Measurements from ENCODE around the gene RTKN.
"Not testable (repeated sequence)": the region's sequence is repeated elsewhere in the genome, so short reads cannot be mapped to it uniquely, and the experiment has no call there.

RTKN gene

DNA sequence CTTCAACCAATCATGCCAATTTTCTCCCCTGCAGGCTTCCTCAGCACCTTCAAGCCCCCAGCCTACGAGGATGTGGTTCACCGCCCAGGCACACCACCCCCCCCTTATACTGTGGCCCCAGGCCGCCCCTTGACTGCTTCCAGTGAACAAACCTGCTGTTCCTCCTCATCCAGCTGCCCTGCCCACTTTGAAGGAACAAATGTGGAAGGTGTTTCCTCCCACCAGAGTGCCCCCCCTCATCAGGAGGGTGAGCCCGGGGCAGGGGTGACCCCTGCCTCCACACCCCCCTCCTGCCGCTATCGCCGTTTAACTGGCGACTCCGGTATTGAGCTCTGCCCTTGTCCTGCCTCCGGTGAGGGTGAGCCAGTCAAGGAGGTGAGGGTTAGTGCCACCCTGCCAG is 18.4 kb upstream of the RTKN start:
- DNase-seq: not testable (repeated sequence)

DNA sequence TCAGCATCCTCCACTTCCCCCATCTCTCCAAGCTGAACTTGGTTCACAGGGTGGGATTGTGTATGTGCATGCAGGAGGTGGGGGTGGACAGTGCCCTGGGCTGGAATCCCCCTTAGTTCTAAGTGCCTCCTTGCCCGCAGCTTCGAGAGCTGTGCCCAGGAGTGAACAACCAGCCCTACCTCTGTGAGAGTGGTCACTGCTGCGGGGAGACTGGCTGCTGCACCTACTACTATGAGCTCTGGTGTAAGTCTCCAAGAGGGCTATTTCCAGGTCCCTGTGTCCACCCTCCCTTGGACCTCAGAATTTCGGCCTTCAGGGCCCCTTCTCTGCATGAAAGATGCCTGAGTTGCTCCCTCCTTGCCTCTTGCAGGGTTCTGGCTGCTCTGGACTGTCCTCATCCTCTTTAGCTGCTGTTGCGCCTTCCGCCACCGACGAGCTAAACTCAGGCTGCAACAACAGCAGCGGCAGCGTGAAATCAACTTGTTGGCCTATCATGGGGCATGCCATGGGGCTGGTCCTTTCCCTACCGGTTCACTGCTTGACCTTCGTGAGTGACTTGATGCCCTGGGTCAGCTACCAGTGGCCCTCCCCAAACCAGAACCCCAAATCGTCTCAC is 17.9 kb upstream of the RTKN start:
- not testable (repeated sequence) for DNase-seq

DNA sequence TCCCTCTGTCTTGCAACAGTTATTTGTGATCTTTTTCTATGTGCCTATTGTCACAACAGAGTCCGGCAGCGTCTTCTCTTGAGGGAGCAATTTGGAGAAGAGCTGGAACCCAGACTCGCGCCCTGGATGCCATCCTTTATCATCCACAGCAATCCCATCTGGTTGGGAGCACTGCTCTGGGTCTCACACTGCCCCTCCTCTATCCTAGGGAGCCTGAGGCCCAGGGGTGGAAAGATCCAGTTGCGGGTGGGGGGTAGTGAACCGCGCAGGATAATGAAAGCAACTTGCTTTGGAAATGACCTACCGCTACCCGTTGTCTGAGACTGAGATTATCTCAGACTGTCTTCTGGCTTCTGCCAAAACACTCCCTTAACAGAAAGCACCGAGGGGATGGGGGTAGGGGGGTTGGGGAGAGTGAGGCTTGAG is 17.2 kb upstream of the RTKN start:
- DNase-seq: no peak

DNA sequence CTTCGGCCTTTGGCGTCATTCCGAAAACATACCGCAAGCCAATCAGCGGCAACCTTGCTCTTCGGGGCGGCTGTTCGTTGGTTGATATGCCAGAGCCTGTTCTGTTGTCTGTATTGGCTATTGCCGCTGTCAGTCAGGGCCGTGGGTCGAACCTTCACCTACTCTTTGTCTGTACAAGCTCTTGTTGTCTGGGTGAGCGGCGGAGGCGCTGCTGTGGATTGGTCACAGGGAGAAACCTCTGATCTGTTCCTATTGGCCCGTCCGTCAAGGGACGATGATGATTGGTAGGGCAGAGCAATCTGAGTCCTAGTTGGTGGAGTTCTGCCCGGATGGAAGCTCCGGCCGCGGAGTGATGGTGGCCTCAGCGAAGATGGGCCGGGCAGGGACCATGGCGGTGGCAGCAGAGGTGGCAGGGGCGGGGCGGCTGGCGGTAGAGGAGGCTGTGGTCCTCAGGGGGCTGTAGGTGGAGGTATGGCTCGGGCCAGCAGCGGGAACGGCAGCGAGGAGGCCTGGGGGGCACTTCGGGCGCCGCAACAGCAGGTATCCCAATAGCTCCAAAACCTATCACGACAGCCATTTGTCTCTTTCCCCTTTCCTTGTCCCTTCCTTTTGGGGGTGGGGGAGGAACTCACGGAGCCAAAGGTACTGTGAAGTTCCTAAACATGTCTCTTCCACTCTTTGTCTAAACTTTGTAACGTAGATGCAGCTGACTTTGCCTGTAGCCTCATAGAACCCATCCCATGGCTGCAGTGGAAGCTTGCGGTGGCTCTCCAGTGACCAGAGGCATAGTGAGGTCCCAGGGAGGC is 16.6 kb upstream of the RTKN start, which contains the start of gene WBP1:
Gene WBP1 (plus strand): TSS at position 307 of the 806 bp plus-strand sequence. CDS start 165 bp downstream, at position 472.
- DNase-seq: peak; percentile 99

DNA sequence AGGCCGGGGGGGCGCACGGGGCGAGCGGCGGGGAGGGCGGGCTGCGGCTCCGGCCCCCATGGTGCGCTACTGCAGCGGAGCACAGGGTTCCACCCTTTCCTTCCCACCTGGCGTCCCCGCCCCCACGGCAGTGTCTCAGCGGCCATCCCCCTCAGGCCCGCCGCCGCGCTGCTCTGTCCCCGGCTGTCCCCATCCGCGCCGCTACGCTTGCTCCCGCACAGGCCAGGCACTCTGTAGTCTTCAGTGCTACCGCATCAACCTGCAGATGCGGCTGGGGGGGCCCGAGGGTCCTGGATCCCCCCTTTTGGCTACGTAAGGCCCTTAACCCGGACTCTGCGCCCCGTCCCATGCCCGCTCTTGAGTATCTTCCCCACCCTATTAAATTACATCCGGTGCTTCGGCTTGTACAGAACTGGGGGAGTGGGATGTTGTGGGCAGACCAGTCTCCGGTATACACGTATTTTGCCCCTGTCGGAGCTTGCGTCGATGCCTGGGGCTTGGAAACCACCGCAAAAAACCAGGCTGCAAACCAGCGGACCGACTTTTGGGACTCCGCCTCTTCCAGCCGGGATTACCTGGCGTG is 15.9 kb upstream of the RTKN start:
- DNase-seq: peak; percentile 85

DNA sequence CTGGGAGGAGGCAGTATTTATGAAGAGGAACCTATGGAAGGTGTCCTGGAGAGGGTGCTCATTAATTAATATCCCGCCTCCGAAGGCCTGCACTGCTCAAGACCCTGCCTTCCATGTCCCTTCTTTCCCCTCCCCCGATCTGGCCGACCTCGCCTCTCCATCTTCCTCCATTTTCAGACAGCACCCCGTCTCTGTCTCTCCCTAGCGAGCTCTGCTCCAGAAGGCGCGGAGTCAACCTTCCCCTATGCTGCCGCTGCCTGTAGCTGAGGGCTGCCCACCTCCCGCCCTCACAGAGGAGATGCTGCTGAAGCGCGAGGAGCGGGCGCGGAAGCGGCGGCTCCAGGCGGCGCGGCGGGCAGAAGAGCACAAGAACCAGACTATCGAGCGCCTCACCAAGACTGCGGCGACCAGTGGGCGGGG is 15.4 kb upstream of the RTKN start:
- DNase-seq: no peak

DNA sequence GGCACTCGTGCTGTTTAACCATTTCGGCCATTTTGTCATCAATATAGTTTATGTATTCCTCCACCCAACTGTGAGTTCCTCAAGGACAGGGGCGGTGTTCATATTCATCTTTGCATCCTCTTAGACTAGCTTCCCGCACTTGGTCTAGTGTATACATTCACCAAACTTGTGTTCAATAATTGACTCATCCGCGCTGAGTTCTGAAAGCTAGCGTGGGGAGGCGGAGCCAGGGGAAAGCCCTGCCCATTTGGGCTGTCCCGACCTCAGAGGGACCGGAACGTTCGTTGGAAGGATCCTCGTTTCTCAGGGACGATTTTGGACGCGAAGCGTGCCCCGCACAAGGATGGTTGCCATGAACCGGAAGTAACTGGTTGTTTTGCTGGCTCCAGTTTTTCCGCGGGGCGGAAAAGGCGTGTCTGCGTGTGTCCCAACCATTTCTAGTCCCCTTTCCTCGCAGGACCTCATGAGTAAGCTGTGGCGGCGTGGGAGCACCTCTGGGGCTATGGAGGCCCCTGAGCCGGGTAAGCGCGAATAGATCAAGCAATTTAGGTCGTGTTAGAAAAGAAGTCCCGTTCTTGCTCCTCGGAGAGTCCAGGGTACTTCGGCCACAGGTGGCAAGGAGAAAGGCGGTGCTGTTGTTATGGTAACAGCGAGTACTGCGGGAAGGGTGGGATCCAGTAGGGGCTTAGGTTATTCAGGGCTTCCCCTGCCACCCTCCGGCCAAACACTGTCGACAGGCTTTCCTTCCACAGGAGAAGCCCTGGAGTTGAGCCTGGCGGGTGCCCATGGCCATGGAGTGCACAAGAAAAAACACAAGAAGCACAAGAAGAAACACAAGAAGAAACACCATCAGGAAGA is 13.1 kb upstream of the RTKN start, which contains the start of gene INO80B:
Gene INO80B (plus strand): TSS at position 434 of the 858 bp plus-strand sequence. CDS start 30 bp downstream, at position 464.
- peak; percentile 97 for DNase-seq

DNA sequence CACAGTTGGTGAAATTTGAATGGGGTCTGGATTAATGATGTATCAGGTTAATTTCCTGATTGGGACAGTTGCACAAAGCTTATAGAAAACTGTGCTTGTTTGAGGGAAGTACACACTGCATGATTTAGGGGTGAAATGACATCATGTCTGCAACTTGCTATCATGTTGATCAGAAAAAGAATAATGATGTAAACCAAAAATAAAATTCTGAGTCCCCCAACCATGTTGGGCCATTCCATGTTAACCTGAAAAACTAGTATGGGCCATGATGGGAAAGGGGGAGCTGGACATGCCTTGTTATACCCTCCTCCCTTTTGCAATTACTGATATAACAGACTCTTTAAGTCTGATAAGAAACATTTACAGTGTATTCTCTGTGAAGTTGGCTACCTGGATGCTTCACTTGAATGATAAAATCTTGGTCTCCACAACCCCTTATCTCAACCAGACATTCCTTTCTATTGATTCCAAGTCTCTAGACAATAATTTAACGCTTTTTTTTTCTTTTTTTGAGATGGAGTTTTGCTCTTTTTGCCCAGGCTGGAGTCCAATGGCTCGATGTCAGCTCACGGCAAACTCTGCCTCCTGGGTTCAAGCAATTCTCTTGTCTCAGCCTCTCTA is 8.9 kb upstream of the RTKN start:
- DNase-seq: no peak

DNA sequence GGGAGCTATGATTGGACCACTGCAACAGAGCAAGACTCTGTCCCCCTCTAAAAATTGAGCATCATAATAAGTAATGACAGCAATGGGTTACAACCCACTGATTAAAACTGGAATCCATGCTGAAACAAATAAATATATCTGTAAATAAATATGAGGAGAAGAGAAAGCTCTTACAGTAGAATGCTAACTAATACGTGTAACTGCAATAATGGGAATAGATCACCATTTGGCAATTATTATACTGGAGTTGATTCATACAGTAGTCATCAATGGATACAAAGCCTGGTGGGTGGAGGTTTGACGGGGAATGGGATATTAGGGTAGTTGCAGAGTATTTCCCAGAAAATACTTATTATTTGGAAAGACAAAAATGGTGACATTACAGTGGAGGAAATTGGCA is 7.0 kb upstream of the RTKN start:
- DNase-seq: no peak

DNA sequence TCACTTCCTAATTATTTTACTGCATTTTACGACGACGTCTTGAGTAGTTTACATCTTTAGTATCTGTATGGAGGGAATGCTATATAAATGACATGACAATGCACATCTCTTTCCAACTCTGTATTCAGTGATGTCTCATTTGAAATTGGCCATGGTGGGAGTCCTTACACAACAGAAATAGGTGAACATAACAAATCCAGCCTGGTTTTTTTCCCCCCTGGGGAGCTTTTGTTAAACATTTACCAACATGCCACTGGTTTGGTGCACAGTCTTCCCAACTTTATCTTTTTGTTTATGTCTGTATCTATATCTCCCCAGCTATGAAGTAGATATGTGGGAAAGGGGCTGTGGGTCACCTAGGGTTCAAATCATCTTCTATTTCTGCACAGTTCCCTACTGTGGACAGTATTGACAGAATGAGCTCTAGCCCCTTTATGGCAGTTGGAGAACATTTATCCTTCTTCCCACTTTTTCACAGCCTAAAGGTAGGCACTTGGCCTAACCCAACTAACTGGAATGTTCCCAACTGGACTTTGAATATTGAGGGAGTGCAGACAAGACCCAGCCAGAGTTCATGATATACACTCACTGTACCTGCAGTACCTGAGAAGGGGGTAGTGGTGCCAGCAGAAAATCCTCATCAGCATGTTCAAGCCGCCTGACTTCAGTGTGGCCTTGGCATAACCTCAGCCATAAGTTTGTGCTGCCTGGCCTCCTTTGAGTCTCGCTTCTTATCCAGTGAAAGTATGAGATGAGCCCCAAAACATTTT is 5.7 kb upstream of the RTKN start:
- DNase-seq: no peak

DNA sequence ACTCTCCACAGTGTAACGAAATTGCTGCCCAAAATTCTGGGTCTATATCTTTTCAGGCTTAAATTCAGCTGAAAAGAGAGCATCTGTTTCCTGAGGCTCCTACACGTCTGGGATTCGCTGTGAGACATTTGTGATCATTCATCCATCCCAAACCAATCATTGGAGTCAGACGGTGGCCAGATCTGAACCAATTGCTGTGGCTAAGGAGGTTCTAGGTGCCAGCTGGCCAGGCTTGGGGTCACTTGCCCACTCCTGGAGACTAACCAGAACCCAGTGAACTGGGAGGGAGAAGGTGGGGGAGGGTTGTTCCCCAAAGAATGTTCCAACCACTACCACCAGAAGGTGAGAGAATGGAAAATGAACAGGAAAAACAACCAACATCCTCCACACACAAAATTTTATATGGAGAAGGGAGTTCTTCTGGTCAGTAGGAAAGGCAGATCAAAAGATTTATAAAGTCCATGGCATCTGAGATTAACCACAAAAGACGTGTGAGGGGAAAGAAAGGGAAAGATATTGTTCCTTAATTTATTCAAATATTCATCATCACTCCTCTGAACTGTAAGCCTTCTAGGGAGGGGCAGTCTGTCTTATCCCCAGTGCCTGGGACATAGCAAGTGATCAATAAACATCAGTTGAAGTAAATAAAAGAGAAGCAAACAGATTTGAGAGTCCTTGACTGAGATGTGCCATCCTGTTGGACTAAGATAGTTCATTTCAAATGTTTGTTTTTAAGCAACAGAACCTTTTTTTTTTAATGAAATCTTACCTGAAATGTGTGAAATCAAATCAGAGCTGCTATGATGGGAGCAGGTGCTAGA is 3.0 kb upstream of the RTKN start:
- no peak for DNase-seq

DNA sequence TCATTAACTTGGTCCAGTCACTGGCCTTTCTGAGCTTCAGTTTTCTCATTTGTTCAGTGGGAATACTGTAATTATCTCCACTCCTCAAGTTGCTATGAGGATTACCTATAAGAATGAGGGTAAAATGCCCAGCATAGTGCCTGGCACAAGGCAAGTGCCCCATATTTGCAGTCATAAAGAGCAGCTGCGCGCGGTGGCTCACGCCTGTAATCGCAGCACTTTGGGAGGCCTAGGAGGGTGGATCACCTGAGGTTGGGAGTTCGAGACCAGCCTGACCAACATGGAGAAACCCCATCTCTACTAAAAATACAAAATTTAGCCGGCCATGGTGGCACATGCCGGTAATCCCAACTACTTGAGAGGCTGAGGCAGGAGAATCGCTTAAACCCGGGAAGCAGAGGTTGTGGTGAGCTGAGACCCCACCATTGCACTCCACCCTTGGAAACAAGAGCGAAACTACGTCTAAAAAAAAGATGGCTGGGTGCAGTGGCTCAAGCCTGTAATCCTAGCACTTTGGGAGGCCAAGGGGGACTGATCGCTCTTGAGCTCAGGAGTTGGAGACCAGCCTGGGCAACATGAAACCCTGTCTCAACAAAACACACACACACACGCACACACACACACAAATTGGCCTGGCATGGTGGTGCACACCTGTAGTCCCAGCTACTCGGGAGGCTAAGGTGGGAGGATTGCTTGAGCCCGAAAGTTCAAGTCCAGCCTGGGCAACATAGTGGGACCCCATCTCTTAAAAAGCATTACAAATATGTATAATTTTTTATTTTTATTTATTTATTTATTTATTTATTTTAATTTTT is 953 bp upstream of the RTKN start:
- DNase-seq: not testable (repeated sequence)

DNA sequence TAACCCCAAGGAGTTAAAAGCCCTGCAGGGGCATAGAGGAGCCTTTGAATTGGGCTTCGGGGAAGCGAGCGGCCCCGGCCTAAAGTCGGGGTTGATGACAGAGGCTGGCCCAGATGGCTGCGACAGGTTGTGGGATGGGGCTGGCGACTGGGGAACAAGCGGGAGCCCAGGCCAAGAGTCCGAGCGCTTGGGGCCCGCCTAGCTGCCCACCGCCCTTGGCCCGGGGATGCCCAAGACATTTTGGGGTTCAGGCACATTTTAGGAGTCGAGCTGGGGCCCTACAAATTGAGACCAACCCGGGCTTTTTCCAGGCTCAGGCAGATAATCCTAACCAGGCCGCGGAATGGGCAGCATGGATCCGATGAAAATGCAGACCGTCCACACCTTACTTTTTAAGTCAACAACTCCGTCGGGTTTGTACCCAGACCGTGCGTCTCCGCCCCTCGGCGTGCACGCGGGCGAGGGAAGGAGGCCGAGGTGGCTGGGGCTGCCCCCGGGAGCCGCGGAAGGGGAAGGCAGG is 507 bp downstream of the RTKN start:
- no peak for DNase-seq

DNA sequence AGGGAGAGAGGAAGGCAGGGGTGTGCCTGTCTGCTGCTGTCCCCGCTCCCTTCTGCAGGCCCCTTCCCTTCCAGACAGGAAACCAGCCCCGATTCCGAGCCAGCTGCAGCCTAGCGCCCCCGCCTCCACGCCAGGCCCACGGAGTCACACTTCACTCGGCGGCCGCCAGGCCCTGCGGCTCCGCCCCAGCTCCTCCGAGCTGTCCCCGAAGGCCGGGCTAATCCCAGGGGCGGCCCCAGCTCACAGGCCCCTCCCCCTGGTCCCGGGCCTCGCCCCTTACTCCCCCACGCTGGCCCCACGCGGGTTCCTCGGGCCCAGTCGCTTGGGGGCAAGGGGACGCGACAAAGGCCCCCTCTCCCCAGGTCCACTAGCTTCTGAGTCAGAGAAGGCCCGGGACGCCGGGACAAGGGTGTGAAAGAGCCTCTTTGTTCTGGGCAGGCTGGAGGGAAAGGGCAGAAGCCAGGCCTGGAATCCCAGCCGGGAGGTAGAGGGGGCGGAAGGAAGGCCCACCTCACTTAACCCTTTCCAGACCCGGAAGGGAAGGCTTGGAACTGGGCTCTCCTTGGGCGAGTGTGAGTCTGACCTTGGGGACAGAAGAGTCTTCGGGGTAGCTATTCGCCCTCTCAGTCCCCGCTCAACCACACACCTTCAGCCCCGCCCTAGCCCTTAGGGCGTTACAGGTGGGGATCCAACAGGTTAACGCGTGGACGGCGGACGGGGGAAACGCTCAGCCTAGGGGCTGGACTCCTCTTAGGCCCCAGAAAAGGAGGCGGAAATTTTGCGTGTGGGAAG is 1.2 kb downstream of the RTKN start:
- peak; percentile 33 for DNase-seq

DNA sequence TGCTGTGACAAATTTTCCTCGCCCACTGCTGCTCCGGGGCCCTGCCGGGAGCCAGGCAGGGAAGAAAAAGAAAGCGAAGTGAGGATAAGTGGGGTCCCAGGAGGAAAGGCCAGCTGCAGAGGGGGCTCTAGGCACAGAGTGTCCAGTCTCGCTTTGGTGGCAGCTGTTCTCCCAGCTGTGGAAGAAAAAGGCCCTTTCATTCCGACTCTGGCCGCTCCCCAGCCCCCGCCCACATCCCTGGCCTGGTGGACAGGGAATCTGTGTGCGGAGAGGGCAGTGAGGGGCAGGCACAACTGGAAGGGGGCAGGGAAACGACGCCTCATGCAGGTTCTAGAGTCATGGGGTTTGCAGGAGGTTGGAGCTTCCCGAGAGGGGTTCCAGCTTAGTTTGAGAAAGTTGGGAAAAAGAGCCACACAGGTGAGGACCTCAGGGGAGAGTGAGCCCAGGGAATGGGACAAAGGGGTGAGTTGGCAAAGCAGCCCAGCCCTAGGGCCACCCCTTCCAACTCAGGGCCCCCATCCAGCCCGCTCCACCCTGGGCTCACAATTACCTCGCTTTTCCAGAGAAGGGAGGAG is 1.8 kb downstream of the RTKN start:
- DNase-seq: no peak

DNA sequence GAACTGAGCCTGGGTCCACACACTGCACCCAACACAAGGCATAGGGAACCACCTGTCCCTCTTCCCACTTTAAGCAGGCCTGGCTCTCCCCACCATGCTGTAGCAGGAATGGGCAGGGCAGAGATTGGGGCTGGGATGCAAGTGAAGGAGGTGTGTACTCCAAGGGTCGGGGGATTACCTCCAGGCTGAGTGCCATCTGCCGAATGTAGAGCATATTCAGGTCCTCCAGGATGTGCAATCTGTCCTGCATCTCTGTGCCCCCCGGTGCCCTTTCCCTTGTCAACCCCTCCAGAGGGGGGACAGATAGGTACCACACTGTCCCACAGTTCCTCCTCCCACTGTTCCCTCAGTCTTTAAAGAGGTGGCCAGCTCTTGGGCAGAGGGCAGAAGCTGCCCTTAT is 2.4 kb downstream of the RTKN start:
- no peak for DNase-seq

DNA sequence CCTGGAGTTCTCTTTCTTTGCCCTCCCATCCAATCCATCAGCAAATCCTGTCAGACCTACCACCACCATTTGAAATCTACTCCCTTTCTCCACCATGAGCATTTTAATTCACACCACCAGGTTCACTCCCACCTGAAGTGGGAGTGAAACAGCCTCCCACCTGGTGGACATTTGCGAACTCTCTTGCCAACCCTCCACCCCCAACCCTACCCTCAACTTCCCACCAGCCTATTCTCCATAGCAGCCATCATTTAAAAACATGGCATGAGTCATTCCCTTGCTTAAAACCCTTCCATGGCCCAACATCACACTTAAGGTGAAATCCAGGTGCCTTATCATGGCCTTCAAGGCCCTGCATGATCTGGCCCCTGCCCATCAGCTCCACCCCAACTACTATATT is 3.5 kb downstream of the RTKN start:
- DNase-seq: no peak
